HG02870 (cell line): ENCODE measurements around the gene ZNF460.
"Not testable (repeated sequence)": the region's sequence is repeated elsewhere in the genome, so short reads cannot be mapped to it uniquely, and the experiment has no call there.

ENCODE experiments used
- ATAC-seq: cut with Tn5 transposase; IDR thresholded peaks from one replicate; pipeline ENCODE4 v1.9.1; 2021; ENCODE audit warnings: mild to moderate bottlenecking, moderate library complexity; ENCODE audit not compliant: unreplicated experiment

Gene ZNF460

DNA sequence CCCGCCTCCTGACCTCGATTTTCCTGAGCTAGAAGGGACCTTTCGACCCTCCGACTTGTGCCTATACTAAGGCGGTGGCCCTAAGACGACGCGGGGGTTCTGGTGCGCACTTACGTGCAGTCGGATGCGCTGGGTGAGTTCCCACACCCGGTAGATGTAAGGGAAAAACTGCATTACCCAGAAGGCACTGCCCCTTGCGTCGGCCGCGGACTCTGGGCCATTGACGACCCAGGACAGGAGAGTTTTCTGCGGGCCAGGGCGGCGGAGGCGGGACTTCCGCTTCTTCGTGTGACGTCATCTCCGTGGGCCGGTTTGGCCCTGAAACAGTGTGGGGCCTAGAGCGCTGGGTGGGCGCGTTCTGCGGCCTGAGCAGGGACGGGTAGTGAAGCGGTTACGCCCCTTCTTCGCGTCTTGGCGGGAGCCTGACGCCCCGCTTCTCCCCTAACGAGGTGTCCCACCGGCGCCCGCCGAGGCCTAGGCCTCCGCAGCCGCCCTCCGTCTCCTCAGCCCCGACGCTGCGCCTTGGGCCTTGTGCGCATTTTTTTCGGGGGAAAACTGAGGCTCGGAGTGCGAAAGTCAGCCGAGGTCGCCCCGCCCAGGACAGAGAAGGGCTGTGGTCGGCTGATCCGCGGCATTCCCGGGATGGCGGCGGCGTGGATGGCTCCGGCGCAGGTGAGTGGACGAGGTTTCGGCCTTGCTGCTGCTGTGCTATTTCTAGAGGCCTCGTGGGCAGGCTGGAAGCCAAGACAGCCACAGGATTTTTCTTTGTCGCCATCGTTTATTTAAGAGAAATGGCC is at the start of gene ZNF460:
Gene ZNF460, plus strand, starts transcription at position 321 of the 797 bp plus-strand sequence. Its CDS starts 322 bp downstream, at position 643.
- ATAC-seq = peak; percentile 71

GRCh38 chr19:57231686-57232085 is 48.6 kb upstream of the ZNF460 start:
- ATAC-seq = no peak

GRCh38 chr19:57233207-57233606 is 47.1 kb upstream of the ZNF460 start:
- no peak for ATAC-seq

GRCh38 chr19:57239982-57240310 is 40.3 kb upstream of the ZNF460 start:
- ATAC-seq = peak; percentile 10

GRCh38 chr19:57240311-57241090 is 39.8 kb upstream of the ZNF460 start, which contains the start of gene ZNF805:
ZNF805 (plus strand) TSS chr19:57240632; CDS start chr19:57240892, 260 bp downstream.
- peak; percentile 89 for ATAC-seq

- ATAC-seq = no peak
Observed at GRCh38 chr19:57241176-57241575, 39.1 kb upstream of the ZNF460 start.

DNA sequence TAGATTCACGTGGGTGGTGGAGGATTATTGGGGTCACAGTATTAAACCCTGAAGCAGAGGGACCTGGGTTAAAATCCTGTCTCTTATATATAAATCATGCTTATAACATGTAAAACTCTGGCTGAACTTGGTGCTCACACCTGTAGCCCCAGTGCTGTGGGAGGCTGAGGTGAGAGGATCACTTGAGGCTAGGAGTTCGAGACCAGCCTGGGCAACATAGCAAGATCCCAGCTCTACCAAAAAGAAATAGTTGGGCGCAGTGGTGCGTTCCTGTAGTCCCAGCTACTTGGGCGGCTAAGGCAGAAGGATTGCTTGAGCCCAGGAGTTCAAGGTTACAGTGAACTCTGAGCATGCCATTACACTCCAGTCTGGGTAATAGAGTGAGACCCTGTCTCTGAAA is 37.5 kb upstream of the ZNF460 start:
- ATAC-seq = no peak

- no peak for ATAC-seq
Observed at GRCh38 chr19:57244513-57244912, 35.8 kb upstream of the ZNF460 start.

- ATAC-seq = no peak
Observed at GRCh38 chr19:57245066-57245465, 35.2 kb upstream of the ZNF460 start.

DNA sequence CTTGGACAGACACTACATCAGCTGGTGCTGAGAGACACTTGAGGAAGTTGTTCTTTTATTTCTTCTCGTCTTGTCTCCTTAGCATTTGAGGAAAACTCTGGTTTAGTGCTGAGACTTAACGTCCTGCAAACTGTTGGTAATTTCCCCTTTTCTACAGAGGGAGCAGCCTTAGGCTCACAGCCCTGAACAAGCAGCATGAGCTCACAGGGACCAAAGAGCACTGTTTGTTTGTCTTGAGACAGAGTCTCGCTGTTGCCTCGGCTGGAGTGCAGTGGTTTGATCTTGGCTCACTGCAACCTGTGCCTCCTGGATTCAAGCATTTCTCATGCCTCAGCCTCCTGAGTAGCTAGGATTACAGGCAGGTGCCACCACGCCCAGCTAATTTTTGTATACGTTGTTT is 34.3 kb upstream of the ZNF460 start:
- no peak for ATAC-seq

DNA sequence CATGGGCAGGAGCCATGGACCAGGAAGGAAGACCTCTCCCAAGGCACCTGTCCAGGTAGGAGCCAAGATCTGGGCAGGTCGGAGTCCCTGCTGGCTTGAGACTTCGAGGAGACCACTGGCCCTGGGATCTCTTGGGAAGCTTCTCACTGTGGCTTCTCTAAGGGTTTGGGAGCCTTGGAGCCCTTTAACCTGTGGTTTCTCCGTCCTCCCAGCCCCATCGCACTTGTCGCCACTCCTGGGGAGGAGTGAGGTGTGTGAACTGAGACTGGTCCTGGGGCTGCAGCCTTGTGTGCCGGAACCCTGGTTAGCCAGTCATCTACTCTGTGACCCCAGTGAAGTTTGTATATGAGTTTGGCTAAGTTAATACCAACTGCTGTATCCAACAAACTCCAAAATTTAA is 31.6 kb upstream of the ZNF460 start:
- ATAC-seq = no peak

GRCh38 chr19:57249329-57249728 is 31.0 kb upstream of the ZNF460 start:
- ATAC-seq = no peak

- ATAC-seq = not testable (repeated sequence)
Observed at GRCh38 chr19:57253767-57254166, 26.5 kb upstream of the ZNF460 start.

GRCh38 chr19:57262044-57262443 is 18.2 kb upstream of the ZNF460 start:
- ATAC-seq = no peak

DNA sequence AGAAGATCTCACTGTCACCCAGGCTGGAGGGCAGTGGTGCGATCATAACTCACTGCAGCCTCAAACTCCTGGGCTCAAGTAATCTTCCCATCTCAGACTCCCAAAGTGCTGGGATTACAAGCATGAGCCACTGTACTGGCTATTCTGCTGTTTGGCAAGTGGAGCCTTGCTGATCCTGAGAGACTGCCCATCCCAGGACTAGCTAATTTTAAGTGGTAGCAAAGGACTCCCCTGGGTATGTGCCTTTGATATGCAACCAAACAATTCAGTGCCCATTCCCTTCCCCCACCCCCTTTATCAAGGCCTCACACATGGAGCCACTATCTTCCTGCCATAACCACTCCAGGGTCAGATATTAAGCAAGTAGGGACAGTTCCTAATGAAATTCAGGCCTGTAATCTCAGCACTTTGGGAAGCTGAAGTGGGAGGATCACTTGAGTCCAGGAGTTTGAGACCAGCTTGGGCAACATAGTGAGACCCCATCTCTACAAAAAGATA is 17.0 kb upstream of the ZNF460 start:
- no peak for ATAC-seq

DNA sequence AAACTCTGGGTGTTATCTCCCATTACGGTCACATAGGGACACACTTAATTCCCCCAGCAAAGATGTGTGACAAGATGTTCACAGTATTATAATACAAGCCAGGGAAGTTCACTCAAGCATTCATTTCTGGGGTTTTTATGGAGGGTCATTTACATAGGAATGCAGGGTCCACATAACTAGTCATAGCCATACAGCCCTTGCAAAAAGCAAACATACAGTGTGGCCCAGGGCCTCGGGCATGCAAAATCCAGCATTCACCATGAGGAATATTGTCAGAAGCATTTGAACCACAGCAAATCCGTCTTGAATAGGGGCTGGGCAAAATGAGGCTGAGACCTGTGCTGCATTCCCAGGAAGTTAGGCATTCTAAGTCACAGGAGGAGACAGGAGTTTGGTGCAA is 13.0 kb upstream of the ZNF460 start:
- no peak for ATAC-seq

- no peak for ATAC-seq
Observed at GRCh38 chr19:57269515-57270250, 10.6 kb upstream of the ZNF460 start.

GRCh38 chr19:57271280-57271679 is 9.0 kb upstream of the ZNF460 start:
- ATAC-seq = no peak

DNA sequence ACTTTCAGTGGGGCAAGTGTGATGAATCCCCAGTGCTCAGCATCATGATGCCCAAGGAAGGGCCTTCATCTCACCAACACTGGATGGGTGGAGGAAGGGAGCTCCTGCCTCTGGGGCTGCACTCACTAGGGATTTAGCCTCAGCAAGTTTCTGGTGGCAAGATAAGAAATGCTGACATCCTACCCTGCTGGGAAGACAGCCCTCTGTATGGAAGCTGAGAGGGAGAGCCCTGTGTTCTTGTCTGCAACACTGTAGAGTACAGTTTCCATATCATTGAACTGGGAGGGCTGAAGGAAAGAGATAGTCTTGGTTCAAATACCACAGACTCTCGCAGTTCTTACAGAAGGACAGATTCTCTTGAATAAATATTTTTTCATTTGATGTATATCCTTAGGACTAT is 7.3 kb upstream of the ZNF460 start:
- ATAC-seq = no peak

DNA sequence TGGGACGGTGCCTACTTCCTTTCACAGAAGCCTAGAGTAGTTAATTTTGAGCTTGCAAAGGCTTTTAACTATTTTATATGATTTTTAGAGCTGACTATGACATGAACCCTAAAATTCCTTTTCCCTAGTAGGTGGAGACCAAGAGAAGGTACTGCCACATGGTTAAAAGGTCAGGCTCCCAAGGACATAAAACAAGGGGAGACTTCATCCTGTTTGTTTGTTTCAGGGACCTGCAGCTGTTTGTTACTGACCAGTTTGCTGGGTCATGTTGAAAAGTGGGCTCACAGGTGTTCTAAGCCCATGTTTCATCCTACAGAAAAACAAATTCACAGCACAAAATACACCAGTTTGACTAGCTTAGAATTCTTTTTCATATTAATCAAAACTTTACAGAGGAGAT is 3.9 kb upstream of the ZNF460 start:
- ATAC-seq = no peak

GRCh38 chr19:57278481-57278880 is 1.8 kb upstream of the ZNF460 start:
- ATAC-seq = not testable (repeated sequence)
